Mesenchymal stem cell (in vitro differentiated cells and primary cell): ENCODE results near the gene AHRR.

Source experiments
- DNase-seq: peaks from one replicate; pipeline ENCODE4 v3.0.0-alpha.2; 2013
- H2AFZ ChIP-seq: one replicate; pipeline ENCODE4 v1.6.1; 2013; ENCODE audit warnings: low read depth, mild to moderate bottlenecking, control low read depth, inconsistent platforms, low read length, moderate library complexity
- H2AK5ac ChIP-seq: 2 replicates; pipeline ENCODE4 v1.6.1; 2013; ENCODE audit warnings: low read length, moderate library complexity, mild to moderate bottlenecking, inconsistent platforms; ENCODE audit not compliant: severe bottlenecking
- H2BK120ac ChIP-seq: one replicate; pipeline ENCODE4 v1.6.1; 2013; ENCODE audit warnings: low read depth, mild to moderate bottlenecking, inconsistent platforms, low read length, moderate library complexity
- H2BK12ac ChIP-seq, 2 experiments: one replicate each; pipeline ENCODE4 v1.6.1; 2013; ENCODE audit warnings: inconsistent platforms in 2 of 2, low read length in 2 of 2, mild to moderate bottlenecking in 2 of 2, moderate library complexity in 2 of 2, control low read depth in 1 of 2
- H2BK15ac ChIP-seq: one replicate; pipeline ENCODE4 v1.6.1; 2013; ENCODE audit warnings: mild to moderate bottlenecking, low read depth, inconsistent platforms; ENCODE audit not compliant: poor library complexity, severe bottlenecking
- H2BK5ac ChIP-seq: 2 replicates; pipeline ENCODE4 v1.6.1; 2013; ENCODE audit warnings: low read depth, mild to moderate bottlenecking, low read length, control low read depth, inconsistent platforms; ENCODE audit not compliant: poor library complexity, severe bottlenecking
- H3K14ac ChIP-seq, 2 experiments: one replicate each; pipeline ENCODE4 v1.6.1; 2013; ENCODE audit warnings: inconsistent platforms in 2 of 2, low read length in 2 of 2, control low read depth in 1 of 2, mild to moderate bottlenecking in 1 of 2, moderate library complexity in 1 of 2
- H3K18ac ChIP-seq, 2 experiments: one replicate each; pipeline ENCODE4 v1.6.1; 2013; ENCODE audit warnings: inconsistent platforms in 2 of 2, low read length in 2 of 2, control low read depth in 1 of 2, low read depth in 1 of 2, mild to moderate bottlenecking in 1 of 2
- H3K23ac ChIP-seq, 2 experiments: one replicate each; pipeline ENCODE4 v1.6.1; 2013; ENCODE audit warnings: inconsistent platforms in 2 of 2, low read length in 2 of 2, mild to moderate bottlenecking in 2 of 2, moderate library complexity in 2 of 2, control low read depth in 1 of 2
- H3K27ac ChIP-seq: 2 replicates; pipeline ENCODE4 v1.5.1; 2013; ENCODE audit warnings: mild to moderate bottlenecking, moderate library complexity, low read length, control low read depth, inconsistent platforms; ENCODE audit not compliant: poor library complexity, severe bottlenecking
- H3K27me3 ChIP-seq, 2 experiments: 2 replicates each; pipeline versions ENCODE4 v1.6.1 to v1.7.0; 2013; ENCODE audit warnings: low read length in 2 of 2, mild to moderate bottlenecking in 2 of 2, moderate library complexity in 2 of 2, control low read depth in 1 of 2, inconsistent platforms in 1 of 2; ENCODE audit not compliant: control insufficient read depth in 1 of 2, insufficient read depth in 1 of 2
- H3K36me3 ChIP-seq, 2 experiments: 2 replicates each; pipeline versions ENCODE4 v1.6.1 to v1.7.0; 2013; ENCODE audit warnings: low read length in 2 of 2, control low read depth in 1 of 2, inconsistent platforms in 1 of 2, low read depth in 1 of 2, mild to moderate bottlenecking in 1 of 2; ENCODE audit not compliant: insufficient read depth in 2 of 2, control insufficient read depth in 1 of 2
- H3K4ac ChIP-seq, 2 experiments: one replicate each; pipeline ENCODE4 v1.6.1; 2013; ENCODE audit warnings: inconsistent platforms in 2 of 2, low read length in 2 of 2, mild to moderate bottlenecking in 2 of 2, moderate library complexity in 2 of 2, control low read depth in 1 of 2, low read depth in 1 of 2
- H3K4me1 ChIP-seq: 2 replicates; pipeline ENCODE4 v1.6.1; 2013; ENCODE audit warnings: low read depth, low read length, control low read depth; ENCODE audit not compliant: control insufficient read depth, insufficient read depth
- H3K4me2 ChIP-seq: 2 replicates; pipeline ENCODE4 v1.6.1; 2013; ENCODE audit warnings: low read length, mild to moderate bottlenecking, inconsistent platforms; ENCODE audit not compliant: poor library complexity, severe bottlenecking
- H3K4me3 ChIP-seq, 2 experiments: 2 replicates each; pipeline versions ENCODE4 v1.5.1 to v1.7.0; 2013; ENCODE audit warnings: low read length in 2 of 2, mild to moderate bottlenecking in 2 of 2, control low read depth in 1 of 2, low read depth in 1 of 2; ENCODE audit not compliant: insufficient read depth in 1 of 2
- H3K79me1 ChIP-seq: replicated peaks from 2 replicates; pipeline ENCODE4 v1.6.1; 2013; ENCODE audit warnings: mild to moderate bottlenecking, control low read depth, low read length, inconsistent platforms; ENCODE audit not compliant: poor library complexity, severe bottlenecking
- H3K9ac ChIP-seq: 2 replicates; pipeline ENCODE4 v1.7.0; 2013; ENCODE audit warnings: mild to moderate bottlenecking, low read length, moderate library complexity
- H3K9me3 ChIP-seq: 2 replicates; pipeline ENCODE4 v1.7.0; 2013; ENCODE audit warnings: mild to moderate bottlenecking, low read length; ENCODE audit not compliant: control insufficient read depth
- H4K8ac ChIP-seq: one replicate; pipeline ENCODE4 v1.6.1; 2013; ENCODE audit warnings: inconsistent platforms, mild to moderate bottlenecking, low read length, moderate library complexity
- H4K91ac ChIP-seq: one replicate; pipeline ENCODE4 v1.6.1; 2013; ENCODE audit warnings: mild to moderate bottlenecking, low read length, inconsistent platforms
- whole genome bisulfite sequencing: methylation state at CpG from one replicate; pipeline ENCODE4 v1.1.7; 2013; ENCODE audit warnings: mixed read lengths; 5-methylcytosine and 5-hydroxymethylcytosine counted together

The AHRR gene

GRCh38 chr5:404666-405241 lies 83.2 kb downstream of the AHRR start:
- Histone ChIP-seq H3K4me2 (no peak overlapping the region), H3K79me1 (no peaks in the 10 kb centered on the region), H2BK12ac (peak overlapping the region in 1 of 2 experiments; percentile 6), H3K27me3 (no peaks in the 10 kb centered on the region), H3K4me1 (peaks cover 9% of the 10 kb centered on the region), H3K4ac (no peak overlapping the region), H3K23ac (no peak overlapping the region), H3K14ac (no peak overlapping the region), H3K27ac (no peak overlapping the region), H2AK5ac (no peak overlapping the region), H3K9ac (no peak overlapping the region), H2BK15ac (no peak overlapping the region), H3K4me3 (no peak overlapping the region), H3K36me3 (peaks cover 0 to 9% of the 10 kb centered on the region in 2 experiments), H2BK120ac (no peak overlapping the region), H3K18ac (peak overlapping the region in 1 of 2 experiments; percentile 46), H4K91ac (no peak overlapping the region), H2BK5ac (no peak overlapping the region), H4K8ac (no peak overlapping the region), H2AFZ (no peak overlapping the region), H3K9me3 (no peaks in the 10 kb centered on the region)
- no peak for DNase-seq
- WGBS: 96% methylated on average over 12 of the region's 12 CpGs

GRCh38 chr5:405421-405820 lies 83.9 kb downstream of the AHRR start:
- Histone ChIP-seq H3K4ac (no peak overlapping the region), H3K9me3 (no peaks in the 10 kb centered on the region), H2BK12ac (no peak overlapping the region), H3K14ac (no peak overlapping the region), H2BK120ac (no peak overlapping the region), H2BK15ac (no peak overlapping the region), H3K23ac (no peak overlapping the region), H3K9ac (no peak overlapping the region), H3K18ac (peak overlapping the region in 1 of 2 experiments; percentile 35), H3K36me3 (peaks cover 0 to 9% of the 10 kb centered on the region in 2 experiments), H2AK5ac (no peak overlapping the region), H3K79me1 (no peaks in the 10 kb centered on the region), H3K4me2 (no peak overlapping the region), H4K91ac (peak overlapping the region; percentile 54), H3K27me3 (no peaks in the 10 kb centered on the region), H4K8ac (peak overlapping the region; percentile 29), H3K4me3 (no peak overlapping the region), H2AFZ (no peak overlapping the region), H3K27ac (no peak overlapping the region), H3K4me1 (peaks cover 6% of the 10 kb centered on the region), H2BK5ac (no peak overlapping the region)
- WGBS: 91% methylated on average over 18 of the region's 18 CpGs
- no peak for DNase-seq

GRCh38 chr5:406041-406440 lies 84.5 kb downstream of the AHRR start:
- H4K8ac ChIP-seq: no peak overlapping the region
- H3K23ac ChIP-seq: no peak overlapping the region
- H3K9ac ChIP-seq: no peak overlapping the region
- no peak overlapping the region for H3K14ac ChIP-seq
- no peaks in the 10 kb centered on the region for H3K79me1 ChIP-seq
- no peak overlapping the region for H4K91ac ChIP-seq
- H2AFZ ChIP-seq: no peak overlapping the region
- H3K27ac ChIP-seq: no peak overlapping the region
- no peaks in the 10 kb centered on the region for H3K27me3 ChIP-seq
- no peaks in the 10 kb centered on the region for H3K9me3 ChIP-seq
- H2BK15ac ChIP-seq: no peak overlapping the region
- no peak overlapping the region for H3K4me2 ChIP-seq
- no peak for DNase-seq
- peak overlapping the region in 1 of 2 experiments; percentile 7 for H2BK12ac ChIP-seq
- no peak overlapping the region for H3K18ac ChIP-seq
- no peak overlapping the region for H2BK120ac ChIP-seq
- no peak overlapping the region for H2BK5ac ChIP-seq
- H3K4me1 ChIP-seq: peaks cover 2% of the 10 kb centered on the region
- no peak overlapping the region for H3K4me3 ChIP-seq
- H2AK5ac ChIP-seq: no peak overlapping the region
- peaks cover 0 to 9% of the 10 kb centered on the region in 2 experiments for H3K36me3 ChIP-seq
- no peak overlapping the region for H3K4ac ChIP-seq
- WGBS: 94% methylated on average over 8 of the region's 9 CpGs

GRCh38 chr5:407051-407450 lies 85.5 kb downstream of the AHRR start:
- no peaks in the 10 kb centered on the region for H3K4me1 ChIP-seq
- no peak overlapping the region for H3K14ac ChIP-seq
- no peak overlapping the region for H2BK12ac ChIP-seq
- no peak overlapping the region for H2BK15ac ChIP-seq
- no peak overlapping the region for H2AK5ac ChIP-seq
- no peak overlapping the region for H2AFZ ChIP-seq
- DNase-seq: no peak
- H3K4me3 ChIP-seq: no peak overlapping the region
- no peak overlapping the region for H2BK5ac ChIP-seq
- no peak overlapping the region for H3K4me2 ChIP-seq
- no peak overlapping the region for H4K91ac ChIP-seq
- no peak overlapping the region for H3K18ac ChIP-seq
- no peak overlapping the region for H2BK120ac ChIP-seq
- H3K23ac ChIP-seq: no peak overlapping the region
- no peak overlapping the region for H3K27ac ChIP-seq
- H3K36me3 ChIP-seq: peaks cover 0 to 4% of the 10 kb centered on the region in 2 experiments
- H3K79me1 ChIP-seq: no peaks in the 10 kb centered on the region
- no peak overlapping the region for H3K4ac ChIP-seq
- no peak overlapping the region for H3K9ac ChIP-seq
- no peaks in the 10 kb centered on the region for H3K9me3 ChIP-seq
- no peak overlapping the region for H4K8ac ChIP-seq
- H3K27me3 ChIP-seq: no peaks in the 10 kb centered on the region
- WGBS: 38% methylated on average over 3 of the region's 6 CpGs
